H1 (cell line): Measurements from ENCODE around the gene SEMA3A. TPM values are rescaled to one million over a fixed set of nuclear protein-coding genes. Genes with fewer than 3 reads are reported as not detected.
A peak's percentile ranks its signal among the peaks of the same experiment; 100 is the strongest.

Experiments
- CTCF ChIA-PET: fragments of 300-600 bp; sonication (Branson Sonifier 250); formaldehyde crosslinking; loops from one replicate; lab custom pipeline; 2021; ENCODE audit not compliant: partially characterized antibody; lab: Charles Lee
- POLR2A ChIA-PET: fragments of 300-600 bp; sonication (Branson Sonifier 250); formaldehyde crosslinking; loops from one replicate; lab custom pipeline; 2021; ENCODE audit warnings: inconsistent platforms; ENCODE audit not compliant: partially characterized antibody; lab: Charles Lee
- DNase-seq, 2 experiments: peaks; one replicate each; pipeline versions ENCODE4 v3.0.0 to v3.0.0-alpha.2; 2010 to 2022; ENCODE audit warnings: low spot score in 2 of 2, low read depth in 1 of 2, mixed read lengths in 1 of 2
- FAIRE-seq: peaks from 2 replicates; lab custom pipeline; 2011; peaks lifted over from hg19 to GRCh38; lab: Jason Lieb, UNC
- H2AFZ ChIP-seq: 2 replicates; pipeline ENCODE4 v1.8.1; 2012; ENCODE audit warnings: low read length, inconsistent platforms
- H2AK5ac ChIP-seq: 2 replicates; pipeline ENCODE4 v1.6.1; 2013; ENCODE audit warnings: low read depth, low read length
- H2BK120ac ChIP-seq: replicated peaks from 2 replicates; pipeline ENCODE3; 2013; ENCODE audit warnings: low read depth, low read length, inconsistent platforms
- H2BK12ac ChIP-seq: 2 replicates; pipeline ENCODE4 v1.6.1; 2013; ENCODE audit warnings: low read depth, low read length
- H2BK15ac ChIP-seq: 2 replicates; pipeline ENCODE4 v1.6.1; 2013; ENCODE audit warnings: low read length
- H2BK20ac ChIP-seq: 2 replicates; pipeline ENCODE4 v1.6.1; 2013; ENCODE audit warnings: low read length
- H2BK5ac ChIP-seq: 2 replicates; pipeline ENCODE4 v1.6.1; 2013; ENCODE audit warnings: low read depth, low read length
- H3K14ac ChIP-seq: 2 replicates; pipeline ENCODE4 v1.6.1; 2013; ENCODE audit warnings: inconsistent platforms; ENCODE audit not compliant: insufficient read length
- H3K18ac ChIP-seq: 2 replicates; pipeline ENCODE4 v1.6.1; 2013; ENCODE audit warnings: low read length; ENCODE audit errors: extremely low read depth
- H3K23ac ChIP-seq: 2 replicates; pipeline ENCODE4 v1.6.1; 2013; ENCODE audit warnings: inconsistent platforms; ENCODE audit not compliant: insufficient read length
- H3K23me2 ChIP-seq: 2 replicates; pipeline ENCODE4 v1.6.1; 2013; ENCODE audit warnings: low read depth, low read length
- H3K27ac ChIP-seq: 2 replicates; pipeline ENCODE4 v1.6.1; 2011; ENCODE audit warnings: low read depth, low read length, inconsistent platforms
- H3K27me3 ChIP-seq, 4 experiments: replicated peaks in 1 of 4; 1 replicate in 1 of 4; 2 replicates in 3 of 4; pipeline versions ENCODE4 v1.6.1 to v1.8.1; 2011 to 2013; ENCODE audit warnings: low read length in 3 of 4, mild to moderate bottlenecking in 3 of 4, inconsistent platforms in 2 of 4, mixed read lengths in 2 of 4, moderate library complexity in 1 of 4; ENCODE audit not compliant: control insufficient read depth in 3 of 4, insufficient read depth in 3 of 4; ENCODE audit errors: extremely low read depth in 1 of 4
- H3K36me3 ChIP-seq, 4 experiments: 2 replicates each; pipeline versions ENCODE4 v1.6.1 to v1.8.1; 2011 to 2013; ENCODE audit warnings: mild to moderate bottlenecking in 4 of 4, low read length in 3 of 4, moderate library complexity in 2 of 4, control low read depth in 1 of 4, inconsistent platforms in 1 of 4; ENCODE audit not compliant: insufficient read depth in 4 of 4, control insufficient read depth in 2 of 4
- H3K4ac ChIP-seq: replicated peaks from 2 replicates; pipeline ENCODE3; 2013; ENCODE audit warnings: low read length, low read depth, mixed read lengths, inconsistent platforms; ENCODE audit not compliant: insufficient read length
- H3K4me1 ChIP-seq, 4 experiments: replicated peaks in 1 of 4; 1 replicate in 1 of 4; 2 replicates in 3 of 4; pipeline versions ENCODE4 v1.6.1 to v1.8.1; 2011 to 2013; ENCODE audit warnings: low read length in 3 of 4, inconsistent platforms in 2 of 4, mixed read lengths in 1 of 4; ENCODE audit not compliant: insufficient read depth in 4 of 4, control insufficient read depth in 3 of 4
- H3K4me2 ChIP-seq, 2 experiments: 2 replicates each; pipeline versions ENCODE4 v1.6.1 to v1.8.1; 2011 to 2013; ENCODE audit warnings: low read depth in 2 of 2, low read length in 2 of 2, control low read depth in 1 of 2, inconsistent platforms in 1 of 2, mild to moderate bottlenecking in 1 of 2; ENCODE audit not compliant: insufficient read depth in 1 of 2
- H3K4me3 ChIP-seq, 4 experiments: fragments of 200-600, 300-600 bp in 1 of 4; sonication (generic), shearing (Covaris generic), sonication (Bioruptor Twin) in 1 of 4; 2 replicates each; pipeline versions ENCODE4 v1.5.1 to v1.8.1; 2011 to 2016; ENCODE audit warnings: low read length in 4 of 4, low read depth in 3 of 4, control low read depth in 2 of 4, inconsistent platforms in 2 of 4, mild to moderate bottlenecking in 2 of 4, mixed read lengths in 1 of 4, moderate library complexity in 1 of 4; ENCODE audit not compliant: insufficient read depth in 2 of 4; ENCODE audit errors: extremely low read depth in 1 of 4
- H3K56ac ChIP-seq: replicated peaks from 2 replicates; pipeline ENCODE3; 2013; ENCODE audit warnings: low read depth, mild to moderate bottlenecking, mixed read lengths, low read length, inconsistent platforms; ENCODE audit not compliant: insufficient read length
- H3K79me1 ChIP-seq: 2 replicates; pipeline ENCODE4 v1.6.1; 2013; ENCODE audit warnings: low read depth, low read length, control low read depth
- H3K79me2 ChIP-seq, 2 experiments: 2 replicates each; pipeline versions ENCODE4 v1.6.1 to v1.8.1; 2012 to 2013; ENCODE audit warnings: low read length in 2 of 2, mild to moderate bottlenecking in 2 of 2, inconsistent platforms in 1 of 2; ENCODE audit not compliant: insufficient read depth in 2 of 2, control insufficient read depth in 1 of 2
- H3K9ac ChIP-seq, 4 experiments: replicated peaks in 1 of 4; 1 replicate in 1 of 4; 2 replicates in 3 of 4; pipeline versions ENCODE4 v1.6.1 to v1.8.1; 2011 to 2013; ENCODE audit warnings: low read depth in 3 of 4, low read length in 3 of 4, control low read depth in 2 of 4, mild to moderate bottlenecking in 2 of 4, moderate library complexity in 2 of 4, inconsistent platforms in 1 of 4; ENCODE audit errors: extremely low read depth in 1 of 4
- H3K9me3 ChIP-seq, 2 experiments: 2 replicates each; pipeline versions ENCODE4 v1.6.1 to v1.8.1; 2012 to 2013; ENCODE audit warnings: mild to moderate bottlenecking in 2 of 2, moderate library complexity in 2 of 2, control low read depth in 1 of 2, inconsistent platforms in 1 of 2, low read depth in 1 of 2, low read length in 1 of 2, mixed read lengths in 1 of 2; ENCODE audit not compliant: insufficient read depth in 2 of 2
- H4K20me1 ChIP-seq, 2 experiments: replicated peaks in 1 of 2; 2 replicates each; pipeline versions ENCODE3 to v1.8.1; 2011 to 2013; ENCODE audit warnings: inconsistent platforms in 2 of 2, low read length in 2 of 2, mild to moderate bottlenecking in 1 of 2; ENCODE audit not compliant: insufficient read depth in 2 of 2, control insufficient read depth in 1 of 2
- H4K5ac ChIP-seq: 2 replicates; pipeline ENCODE4 v1.6.1; 2013; ENCODE audit warnings: low read length, low read depth, mixed read lengths, inconsistent platforms; ENCODE audit not compliant: insufficient read length
- H4K8ac ChIP-seq: 2 replicates; pipeline ENCODE4 v1.8.0; 2013; ENCODE audit warnings: mild to moderate bottlenecking, moderate library complexity, low read length, inconsistent platforms; ENCODE audit not compliant: insufficient read depth; ENCODE audit errors: extremely low read depth
- H4K91ac ChIP-seq: replicated peaks from 2 replicates; pipeline ENCODE3; 2013; ENCODE audit warnings: low read length, mixed read lengths, inconsistent platforms; ENCODE audit not compliant: insufficient read length
- BACH1 ChIP-seq: IDR thresholded peaks from 2 replicates; pipeline ENCODE4 v1.6.1; 2012; ENCODE audit warnings: low read length, improper control_type of control experiment
- MAFK ChIP-seq: IDR thresholded peaks from 2 replicates; pipeline ENCODE4 v1.6.1; 2012; ENCODE audit warnings: low read depth, mild to moderate bottlenecking, improper control_type of control experiment, low read length
- RNF2 ChIP-seq: fragments of 200-900, 300-1000 bp; sonication (generic); IDR thresholded peaks from 2 replicates; pipeline ENCODE4 v1.7.1; 2016; ENCODE audit warnings: borderline replicate concordance, low read depth, mild to moderate bottlenecking, antibody characterized with exemption, low read length; ENCODE audit not compliant: poor library complexity, severe bottlenecking; ENCODE audit errors: missing control alignments
- WGBS, 2 experiments: shearing (Covaris generic) in 1 of 2; methylation state at CpG; one replicate each; pipeline versions ENCODE4 v1.1.6 to v1.1.7; 2013 to 2015; ENCODE audit warnings: low lambda C conversion rate in 2 of 2, mixed read lengths in 2 of 2, inconsistent platforms in 1 of 2, low coverage in 1 of 2, missing lambda C conversion rate in 1 of 2; ENCODE audit not compliant: insufficient replicate concordance in 2 of 2, insufficient coverage in 1 of 2, insufficient read length in 1 of 2; ENCODE audit errors: extremely low coverage in 1 of 2, missing lambda C conversion rate in 1 of 2; 5-methylcytosine and 5-hydroxymethylcytosine counted together
- polyA plus RNA-seq, 7 experiments: library from polyadenylated mRNA; depleted of rRNA in 3 of 7; stranded (reverse) in 5 of 7; unstranded in 2 of 7; fragments of >200 nt in 5 of 7; fragments of 200-250 nt in 2 of 7; gene quantifications; 1 replicate in 5 of 7; 2 replicates in 1 of 7; 4 replicates in 1 of 7; pipeline versions ENCODE4 v1.2.1 to v1.2.3, GENCODE V29; 2011 to 2013; ENCODE audit warnings: missing spikeins in 2 of 7, mixed read lengths in 2 of 7
- total RNA-seq: library from RNA; stranded (reverse); fragmentation: NEBNext Ultra II Directional; extraction: Animal tissue kit (Norgen Biotek cat#: 25700); gene quantifications from 2 replicates; pipeline ENCODE4 v1.2.1, GENCODE V29; 2021

SEMA3A gene
- total and polyA plus RNA-seq, 2 of the 8 experiments (the other 6 are each of a cell fraction or from before 2014, with no cell fraction given), result 8.1 to 45.9 TPM

DNA sequence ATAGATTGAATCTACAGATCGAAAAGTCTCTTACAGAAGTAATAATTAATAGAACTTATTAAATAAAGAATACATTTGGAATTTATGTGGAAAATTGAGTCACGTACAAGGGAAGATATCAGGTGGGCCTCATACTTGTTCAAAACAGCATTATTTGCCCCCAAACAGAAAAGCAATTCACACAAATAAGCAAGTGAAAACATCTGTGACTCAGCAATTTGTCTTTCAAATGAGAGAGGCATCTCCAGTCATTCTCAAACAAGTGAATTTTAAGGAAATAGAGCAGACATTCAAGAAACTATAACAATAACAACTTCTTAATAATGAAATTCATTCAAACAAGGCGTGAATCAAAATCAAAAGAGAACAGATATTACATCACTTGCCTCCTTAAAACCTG is 50.1 kb downstream of the SEMA3A start:
- H3K23me2 ChIP-seq, result no peaks in the 10 kb centered on the region
- peak overlapping the region; percentile 44 to 46; a peak in 3 of 4 replicates for H3K4me2 ChIP-seq
- TF ChIP-seq RNF2 (no peak), MAFK (peak; percentile 91), BACH1 (peak; percentile 97)
- ChIA-PET CTCF (no interaction called here), POLR2A (no interaction called here)
- no peak overlapping the region for H3K9ac ChIP-seq
- peak overlapping the region in 1 of 4 experiments; percentile 25; a peak in 1 of 8 replicates for H3K4me3 ChIP-seq
- H3K23ac ChIP-seq, result no peak overlapping the region
- no peak overlapping the region for H2BK15ac ChIP-seq
- WGBS, 2 experiments, result 21% methylated on average over 3 of the region's 3 CpGs; no CpG with 5 or more reads in 1 of the 2 experiments
- H3K27me3 ChIP-seq, result no peaks in the 10 kb centered on the region
- no peaks in the 10 kb centered on the region for H3K9me3 ChIP-seq
- H3K79me2 ChIP-seq, result peaks cover 0 to 88% of the 10 kb centered on the region in 2 experiments; a peak in 3 of 4 replicates
- peak overlapping the region; percentile 99 for H4K5ac ChIP-seq
- H3K18ac ChIP-seq, result peak overlapping the region; percentile 52; the same call in 1 of the 2 replicates
- H4K8ac ChIP-seq, result no peak overlapping the region
- peaks cover 0 to 20% (median 7%) of the 10 kb centered on the region in 4 experiments; a peak in 5 of 7 replicates for H3K4me1 ChIP-seq
- H3K56ac ChIP-seq, result no peak overlapping the region
- no peak overlapping the region for H2AK5ac ChIP-seq
- peak overlapping the region; percentile 47; the same call in 1 of the 2 replicates for H3K27ac ChIP-seq
- H4K91ac ChIP-seq, result no peak overlapping the region
- no peaks in the 10 kb centered on the region for H3K79me1 ChIP-seq
- H2BK120ac ChIP-seq, result no peak overlapping the region
- H2BK12ac ChIP-seq, result no peak overlapping the region
- peak; percentile 13 for FAIRE-seq
- H4K20me1 ChIP-seq, result no peaks in the 10 kb centered on the region
- H2BK20ac ChIP-seq, result no peak overlapping the region
- H3K14ac ChIP-seq, result no peak overlapping the region
- H2AFZ ChIP-seq, result no peak overlapping the region
- no peak for DNase-seq
- no peak overlapping the region for H2BK5ac ChIP-seq
- no peaks in the 10 kb centered on the region; a peak in 1 of 8 replicates for H3K36me3 ChIP-seq
- H3K4ac ChIP-seq, result no peak overlapping the region
